Activated T-helper 1 cell treated with anti-CD3 and anti-CD28 coated beads, Interleukin-12 subunit alpha, Interleukin-12 subunit beta, Interleukin-2, Interleukin-4 antibody, amounts not matched to agents 30 ng/mL and 10 ng/mL and 1 ng/mL, durations not matched to agents 14 hours and 24 hours and 36 hours (primary cell): ENCODE data around the gene TFDP2. TPM values are rescaled to one million over a fixed set of nuclear protein-coding genes. Genes with fewer than 3 reads are reported as not detected.
"Not testable (repeated sequence)": the region's sequence is repeated elsewhere in the genome, so short reads cannot be mapped to it uniquely, and the experiment has no call there.

ENCODE experiments used
- DNase-seq: peaks from one replicate; pipeline ENCODE4 v3.0.0; 2021; ENCODE audit warnings: low spot score
- H3K27ac Mint-ChIP-seq: one replicate; pipeline ENCODE4 v1.8.0; 2021; ENCODE audit warnings: mild to moderate bottlenecking, mixed read lengths
- H3K27me3 Mint-ChIP-seq: one replicate; pipeline ENCODE4 v1.8.0; 2022; ENCODE audit warnings: mild to moderate bottlenecking, moderate library complexity, mixed read lengths; ENCODE audit not compliant: insufficient read depth
- H3K36me3 Mint-ChIP-seq: one replicate; pipeline ENCODE4 v1.8.0; 2021; ENCODE audit warnings: low read depth, mixed read lengths
- H3K4me1 Mint-ChIP-seq: one replicate; pipeline ENCODE4 v1.8.0; 2021; ENCODE audit warnings: low read depth, mixed read lengths
- H3K4me3 Mint-ChIP-seq: one replicate; pipeline ENCODE4 v1.8.0; 2021; ENCODE audit warnings: mild to moderate bottlenecking, moderate library complexity, mixed read lengths
- H3K9me3 Mint-ChIP-seq: one replicate; pipeline ENCODE4 v1.8.0; 2021; ENCODE audit warnings: mixed read lengths
- intact Hi-C: fragments of 100-400 bp; cut with micrococcal nuclease; formaldehyde crosslinking; loops from one replicate; pipeline ENCODE4 v1.15.1; 2024
- total RNA-seq: library from RNA; stranded (reverse); gene quantifications from 2 replicates; pipeline ENCODE4 v1.2.3, GENCODE V29; 2022

The TFDP2 gene
- total RNA-seq, 1 donor from 2014 or later, result 19.7 TPM

- Mint-ChIP-seq H3K4me1 (peaks cover 12% of the 10 kb centered on the region), H3K27me3 (no peaks in the 10 kb centered on the region), H3K9me3 (no peaks in the 10 kb centered on the region), H3K27ac (no peak overlapping the region), H3K36me3 (no peaks in the 10 kb centered on the region), H3K4me3 (no peak overlapping the region)
- DNase-seq, result no peak
- intact Hi-C loops, result no loop called here
Measured at GRCh38 chr3:141994856-141995255, 154.5 kb downstream of the TFDP2 start.

DNA sequence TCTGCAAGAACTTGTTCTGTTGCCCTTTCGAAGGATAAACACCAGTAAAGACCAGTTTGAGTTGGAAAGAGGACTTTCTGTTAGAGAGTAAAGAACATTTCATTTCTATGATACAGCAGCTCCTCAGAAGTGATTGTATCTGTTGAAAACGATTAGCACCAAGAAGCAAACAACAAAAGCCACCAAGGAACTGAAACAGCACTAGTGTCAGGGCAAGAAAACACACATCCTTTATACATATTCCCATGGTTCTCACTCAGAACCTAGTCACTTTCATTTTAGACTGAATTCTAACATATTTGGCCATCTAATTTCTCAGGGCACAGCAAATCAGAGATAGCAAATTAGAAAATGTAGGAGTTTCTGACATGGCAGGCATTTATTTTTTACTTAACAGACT lies 156.8 kb downstream of the TFDP2 start:
- Mint-ChIP-seq H3K9me3 (no peaks in the 10 kb centered on the region), H3K4me1 (peaks cover 12% of the 10 kb centered on the region), H3K4me3 (no peak overlapping the region), H3K36me3 (no peaks in the 10 kb centered on the region), H3K27ac (peak overlapping the region; percentile 50), H3K27me3 (no peaks in the 10 kb centered on the region)
- DNase-seq, result no peak
- intact Hi-C loops, result no loop called here

DNA sequence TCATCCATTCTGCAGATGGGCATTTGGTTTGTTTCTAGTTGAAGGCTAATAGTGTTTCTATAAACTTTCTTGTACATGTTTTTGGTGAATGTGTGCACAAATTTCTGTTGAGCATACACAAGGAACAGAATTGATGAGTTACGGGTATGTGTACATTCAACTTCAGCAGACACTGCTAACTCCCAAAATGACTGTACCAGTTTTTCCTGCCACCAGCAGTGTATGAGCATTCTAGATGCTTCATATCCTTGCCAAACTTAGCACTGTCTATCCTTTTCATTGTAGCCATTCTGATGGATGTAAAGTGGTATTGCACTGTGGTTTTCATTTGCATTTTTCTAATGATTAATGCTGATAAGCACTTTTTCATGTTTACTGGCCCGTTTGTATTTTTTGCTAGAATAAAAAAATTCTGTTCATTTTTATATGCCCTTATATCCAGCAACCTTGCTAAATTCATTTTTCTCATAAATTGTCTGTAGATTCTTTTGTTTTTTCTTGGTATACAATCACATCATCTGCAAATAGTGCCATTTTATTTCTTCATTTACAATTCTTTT lies 162.7 kb downstream of the TFDP2 start:
- Mint-ChIP-seq H3K4me3 (no peak overlapping the region), H3K27me3 (no peaks in the 10 kb centered on the region), H3K9me3 (no peaks in the 10 kb centered on the region), H3K36me3 (no peaks in the 10 kb centered on the region), H3K4me1 (peaks cover under 1% of the 10 kb centered on the region), H3K27ac (no peak overlapping the region)
- no peak for DNase-seq
- intact Hi-C loops, result no loop called here

DNA sequence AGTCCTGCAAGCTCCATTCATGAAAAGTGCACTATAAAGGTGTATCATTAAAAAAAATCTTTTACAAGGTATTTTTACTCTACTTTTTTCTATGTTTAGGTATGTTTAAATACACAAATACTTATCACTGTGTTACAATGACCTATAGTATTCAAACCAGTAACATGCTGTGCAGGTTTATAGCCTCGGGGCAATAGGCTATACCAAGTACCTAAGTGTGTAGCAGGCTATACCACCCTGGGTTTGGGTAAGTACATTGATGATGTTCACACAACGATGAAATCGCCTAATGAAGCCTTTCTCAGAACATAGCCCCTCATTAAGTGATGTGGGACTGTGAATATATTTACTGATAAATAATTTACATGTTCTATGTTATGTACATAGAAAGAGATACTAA lies 168.3 kb downstream of the TFDP2 start:
- intact Hi-C loops, result no loop called here
- no peak overlapping the region for H3K27ac Mint-ChIP-seq
- H3K4me3 Mint-ChIP-seq, result no peak overlapping the region
- H3K4me1 Mint-ChIP-seq, result no peaks in the 10 kb centered on the region
- H3K9me3 Mint-ChIP-seq, result no peaks in the 10 kb centered on the region
- no peak for DNase-seq
- no peaks in the 10 kb centered on the region for H3K27me3 Mint-ChIP-seq
- peaks cover 3% of the 10 kb centered on the region for H3K36me3 Mint-ChIP-seq

- H3K27me3 Mint-ChIP-seq, result no peaks in the 10 kb centered on the region
- no peaks in the 10 kb centered on the region for H3K4me1 Mint-ChIP-seq
- H3K27ac Mint-ChIP-seq, result no peak overlapping the region
- no peaks in the 10 kb centered on the region for H3K9me3 Mint-ChIP-seq
- H3K36me3 Mint-ChIP-seq, result peaks cover 3% of the 10 kb centered on the region
- H3K4me3 Mint-ChIP-seq, result no peak overlapping the region
- DNase-seq, result no peak
- intact Hi-C loops, result no loop called here
Measured at GRCh38 chr3:141979050-141979671, 170.2 kb downstream of the TFDP2 start.

- H3K27ac Mint-ChIP-seq, H3K9me3 Mint-ChIP-seq, H3K27me3 Mint-ChIP-seq, H3K36me3 Mint-ChIP-seq, H3K4me1 Mint-ChIP-seq, DNase-seq, H3K4me3 Mint-ChIP-seq, intact Hi-C loops: not testable (repeated sequence)
Measured at GRCh38 chr3:141974777-141975176, 174.6 kb downstream of the TFDP2 start.

DNA sequence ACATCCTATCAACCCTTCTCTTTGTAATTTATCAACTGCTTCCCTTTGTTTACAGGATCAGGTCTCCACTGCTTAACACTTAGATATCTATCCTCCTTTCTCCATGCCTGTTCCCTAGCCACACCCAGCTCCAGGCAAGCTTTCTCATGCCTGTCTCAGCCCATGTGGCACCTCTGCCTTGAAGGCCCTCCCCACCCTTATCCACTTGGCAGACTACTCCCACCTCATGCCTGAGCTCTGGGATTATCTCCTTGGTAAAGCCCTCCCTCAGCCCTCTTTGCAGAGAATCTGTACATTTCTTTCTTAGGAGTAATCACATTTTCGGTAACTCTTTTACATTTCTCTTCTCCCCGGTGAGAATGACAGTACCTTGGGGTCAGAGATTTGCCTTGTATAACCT lies 176.9 kb downstream of the TFDP2 start:
- intact Hi-C loops, result no loop called here

DNA sequence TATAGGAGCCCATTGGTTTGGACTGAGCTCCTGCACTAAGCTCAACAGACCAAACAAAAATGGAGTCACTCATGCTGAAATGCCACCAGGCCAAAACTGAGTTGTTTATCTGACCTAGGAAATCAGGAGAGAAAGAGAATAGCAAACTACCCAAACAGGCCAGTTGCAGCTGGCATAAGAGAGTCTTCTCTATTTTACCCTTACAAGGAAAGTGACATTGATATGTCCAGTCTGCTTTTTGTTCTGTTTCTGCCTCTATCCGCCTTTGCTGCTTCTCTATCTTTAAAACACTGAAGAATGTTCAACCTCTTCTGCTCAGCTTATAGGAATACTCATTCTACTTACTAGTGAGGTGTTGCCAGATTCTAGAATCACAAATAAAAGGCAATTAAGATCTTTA lies 177.8 kb downstream of the TFDP2 start:
- Mint-ChIP-seq H3K4me1 (no peaks in the 10 kb centered on the region), H3K27me3 (no peaks in the 10 kb centered on the region), H3K4me3 (no peak overlapping the region), H3K36me3 (peaks cover 3% of the 10 kb centered on the region), H3K27ac (no peak overlapping the region), H3K9me3 (no peaks in the 10 kb centered on the region)
- intact Hi-C loops, result no loop called here
- no peak for DNase-seq

More for the DNA sequence above, 176.9 kb downstream of the TFDP2 start:
- Mint-ChIP-seq H3K4me1 (no peaks in the 10 kb centered on the region), H3K27ac (no peak overlapping the region), H3K27me3 (no peaks in the 10 kb centered on the region), H3K4me3 (no peak overlapping the region), H3K36me3 (peaks cover 3% of the 10 kb centered on the region), H3K9me3 (no peaks in the 10 kb centered on the region)
- no peak for DNase-seq

DNA sequence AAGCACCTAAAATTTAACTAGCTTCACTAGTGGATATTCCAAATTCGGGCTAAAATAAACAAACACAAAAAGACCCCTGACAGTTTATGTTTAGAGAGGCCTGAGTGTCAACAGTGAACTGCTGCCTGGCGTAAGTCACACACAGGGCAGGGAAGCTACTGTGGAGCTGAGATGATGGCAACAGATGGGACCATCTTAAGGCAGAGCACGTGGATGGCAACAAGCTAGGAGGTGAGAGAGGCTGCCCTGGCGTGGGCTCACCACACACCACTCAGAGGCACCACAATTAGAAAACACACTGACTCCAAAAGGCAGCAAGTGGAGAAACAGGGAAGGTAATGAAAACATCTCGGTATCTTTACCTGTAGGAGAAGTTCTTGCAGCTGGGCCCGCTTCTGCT lies 179.6 kb downstream of the TFDP2 start:
- Mint-ChIP-seq H3K36me3 (peaks cover 3% of the 10 kb centered on the region), H3K27ac (no peak overlapping the region), H3K4me3 (no peak overlapping the region), H3K4me1 (no peaks in the 10 kb centered on the region), H3K27me3 (no peaks in the 10 kb centered on the region), H3K9me3 (no peaks in the 10 kb centered on the region)
- DNase-seq, result no peak
- intact Hi-C loops, result no loop called here

- Mint-ChIP-seq H3K4me3 (no peak overlapping the region), H3K9me3 (no peaks in the 10 kb centered on the region), H3K4me1 (no peaks in the 10 kb centered on the region), H3K36me3 (peaks cover 2% of the 10 kb centered on the region), H3K27ac (no peak overlapping the region), H3K27me3 (no peaks in the 10 kb centered on the region)
- intact Hi-C loops, result no loop called here
- no peak for DNase-seq
Measured at GRCh38 chr3:141965471-141965870, 183.9 kb downstream of the TFDP2 start.

DNA sequence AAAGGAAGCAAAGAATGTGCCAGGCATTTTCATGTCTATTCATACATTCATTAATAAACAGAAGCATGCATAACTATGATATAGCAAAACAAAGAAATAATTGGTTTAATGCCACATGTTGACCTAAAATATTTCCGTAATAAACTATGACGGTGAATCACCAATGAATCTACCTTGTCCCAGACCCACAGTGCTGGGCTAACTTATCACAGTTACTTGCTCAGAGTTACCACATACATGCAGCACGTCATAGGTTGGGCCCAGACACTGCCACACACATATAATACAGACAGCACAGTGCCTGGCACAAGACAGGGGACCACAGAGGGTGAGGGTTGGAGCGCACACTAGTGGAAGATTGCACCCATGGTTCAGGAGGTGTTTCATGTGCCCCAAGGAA lies 186.0 kb downstream of the TFDP2 start:
- peaks cover 1% of the 10 kb centered on the region for H3K36me3 Mint-ChIP-seq
- no peak overlapping the region for H3K27ac Mint-ChIP-seq
- no peaks in the 10 kb centered on the region for H3K9me3 Mint-ChIP-seq
- intact Hi-C loops, result loop anchor here (2.0 kb wide), 1 partner anchor 164 kb away; no protein-coding TSS in a partner anchor
- H3K27me3 Mint-ChIP-seq, result no peaks in the 10 kb centered on the region
- H3K4me1 Mint-ChIP-seq, result no peaks in the 10 kb centered on the region
- no peak overlapping the region for H3K4me3 Mint-ChIP-seq
- DNase-seq, result no peak

- Mint-ChIP-seq H3K4me3 (no peak overlapping the region), H3K27me3 (no peaks in the 10 kb centered on the region), H3K27ac (no peak overlapping the region), H3K9me3 (no peaks in the 10 kb centered on the region), H3K4me1 (no peaks in the 10 kb centered on the region), H3K36me3 (peaks cover 1% of the 10 kb centered on the region)
- intact Hi-C loops, result no loop called here
- no peak for DNase-seq
Measured at GRCh38 chr3:141960731-141961130, 188.6 kb downstream of the TFDP2 start.

DNA sequence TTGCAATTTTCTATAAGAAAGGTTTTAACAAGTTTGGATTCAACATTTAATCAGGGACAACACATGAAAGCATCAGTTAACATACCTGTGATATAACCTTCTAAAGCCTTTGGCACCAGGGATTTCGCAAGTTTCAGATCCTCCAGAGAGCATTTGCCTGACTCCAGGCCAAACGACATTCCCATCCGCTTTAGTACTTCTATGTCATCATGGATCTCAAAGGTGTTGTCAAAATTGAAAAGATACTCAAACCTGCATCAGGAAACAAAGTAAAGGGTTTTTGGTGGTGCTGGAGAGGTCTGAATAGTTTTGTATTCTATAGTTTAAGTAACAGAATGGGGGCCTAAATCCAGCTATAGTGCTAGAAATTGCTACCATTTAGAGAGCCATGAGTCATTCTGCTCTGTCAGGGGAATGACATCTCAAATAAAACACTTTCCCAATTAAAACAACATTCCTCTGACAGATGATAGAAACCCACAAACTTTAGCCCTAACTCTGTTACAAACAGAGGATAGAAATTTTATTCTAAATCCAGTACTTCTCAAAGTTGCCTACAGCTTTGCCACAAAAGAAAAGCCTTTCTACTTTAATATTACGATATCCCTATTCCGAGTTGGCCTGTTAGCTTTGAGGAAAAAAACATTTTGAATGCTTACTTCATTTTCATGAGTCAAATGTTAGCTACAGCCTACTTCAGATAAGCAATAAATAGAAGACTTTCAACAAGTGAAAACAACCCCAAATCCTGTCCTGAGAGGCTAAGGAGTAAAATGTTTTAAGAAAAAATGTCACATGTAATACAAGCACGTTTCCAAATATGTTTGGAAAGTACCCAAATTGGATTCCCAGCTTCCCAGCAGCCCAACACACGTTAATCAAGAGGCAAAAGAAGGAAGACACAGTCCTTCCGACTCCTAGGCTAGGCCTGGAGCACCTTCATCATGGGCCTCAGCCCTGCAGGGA lies 189.5 kb downstream of the TFDP2 start:
- Mint-ChIP-seq H3K27ac (no peak overlapping the region), H3K4me1 (no peaks in the 10 kb centered on the region), H3K4me3 (no peak overlapping the region), H3K36me3 (peaks cover 1% of the 10 kb centered on the region), H3K9me3 (no peaks in the 10 kb centered on the region), H3K27me3 (no peaks in the 10 kb centered on the region)
- no peak for DNase-seq
- intact Hi-C loops, result no loop called here
